Measurements from ENCODE around the gene UMAD1.

UMAD1 gene

DNA sequence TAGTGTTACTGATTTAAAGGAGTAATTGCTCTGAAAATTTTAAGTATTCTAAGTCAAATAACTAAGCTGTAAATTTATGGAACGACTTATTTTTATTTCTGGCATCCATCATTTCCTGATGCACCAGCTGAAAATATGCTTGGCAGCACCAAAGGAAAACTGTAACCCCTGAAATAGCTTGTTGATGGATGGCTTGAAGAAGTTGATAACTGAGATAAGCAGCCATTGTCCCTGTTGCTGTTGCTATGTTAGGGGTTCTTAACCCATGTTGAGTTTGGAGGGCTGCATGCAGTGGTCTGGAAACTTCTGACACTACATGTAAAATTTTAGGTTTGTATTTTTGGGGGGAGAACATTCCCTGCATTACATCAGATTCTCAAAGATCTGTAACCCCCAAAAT is 47.2 kb downstream of the UMAD1 start:
- no peaks in the 10 kb centered on the region for H3K9me3 ChIP-seq (replicated peaks; ENCODE audit: insufficient read depth, low read length)
- no peak overlapping the region for H3K4me2 ChIP-seq (ENCODE audit: low read depth, low read length)
- H3F3A ChIP-seq (ENCODE audit: insufficient read depth, low read length), result no peaks in the 10 kb centered on the region
- H3K9me2 ChIP-seq (replicated peaks; ENCODE audit: insufficient read depth, low read length), result no peaks in the 10 kb centered on the region
- H3K27ac ChIP-seq (ENCODE audit: low read length), result no peak overlapping the region
- H3K36me3 ChIP-seq (replicated peaks; ENCODE audit: insufficient read depth, low read length), result no peaks in the 10 kb centered on the region
- no peak overlapping the region for H3K9ac ChIP-seq (ENCODE audit: low read length)
- H4K20me1 ChIP-seq (ENCODE audit: insufficient read depth, low read length), result no peaks in the 10 kb centered on the region
- no peaks in the 10 kb centered on the region for H3K79me2 ChIP-seq (ENCODE audit: low read length)
- no peak for DNase-seq
- H3K4me1 ChIP-seq (ENCODE audit: low read length), result 0 out of 2 replicates have a peak, but pooled peaks cover 5% of the 10 kb centered on the region
- no peaks in the 10 kb centered on the region for H3K27me3 ChIP-seq (replicated peaks; ENCODE audit: insufficient read depth, low read length)
- H2AFZ ChIP-seq (ENCODE audit: low read length), result no peak overlapping the region
- no peak overlapping the region for H3K4me3 ChIP-seq (ENCODE audit: low read length)
- TF ChIP-seq EZH2phosphoT487 (IDR thresholded peaks at IDR 0.05; ENCODE audit: low read length) (no peak), EZH2 (optimal IDR thresholded peaks at IDR 0.05; ENCODE audit: low read depth, low read length) (no peak)
- TF ChIP-seq, protein P1, sequence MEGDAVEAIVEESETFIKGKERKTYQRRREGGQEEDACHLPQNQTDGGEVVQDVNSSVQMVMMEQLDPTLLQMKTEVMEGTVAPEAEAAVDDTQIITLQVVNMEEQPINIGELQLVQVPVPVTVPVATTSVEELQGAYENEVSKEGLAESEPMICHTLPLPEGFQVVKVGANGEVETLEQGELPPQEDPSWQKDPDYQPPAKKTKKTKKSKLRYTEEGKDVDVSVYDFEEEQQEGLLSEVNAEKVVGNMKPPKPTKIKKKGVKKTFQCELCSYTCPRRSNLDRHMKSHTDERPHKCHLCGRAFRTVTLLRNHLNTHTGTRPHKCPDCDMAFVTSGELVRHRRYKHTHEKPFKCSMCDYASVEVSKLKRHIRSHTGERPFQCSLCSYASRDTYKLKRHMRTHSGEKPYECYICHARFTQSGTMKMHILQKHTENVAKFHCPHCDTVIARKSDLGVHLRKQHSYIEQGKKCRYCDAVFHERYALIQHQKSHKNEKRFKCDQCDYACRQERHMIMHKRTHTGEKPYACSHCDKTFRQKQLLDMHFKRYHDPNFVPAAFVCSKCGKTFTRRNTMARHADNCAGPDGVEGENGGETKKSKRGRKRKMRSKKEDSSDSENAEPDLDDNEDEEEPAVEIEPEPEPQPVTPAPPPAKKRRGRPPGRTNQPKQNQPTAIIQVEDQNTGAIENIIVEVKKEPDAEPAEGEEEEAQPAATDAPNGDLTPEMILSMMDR (IDR thresholded peaks at IDR 0.05; ENCODE audit: low read length), result no peak

DNA sequence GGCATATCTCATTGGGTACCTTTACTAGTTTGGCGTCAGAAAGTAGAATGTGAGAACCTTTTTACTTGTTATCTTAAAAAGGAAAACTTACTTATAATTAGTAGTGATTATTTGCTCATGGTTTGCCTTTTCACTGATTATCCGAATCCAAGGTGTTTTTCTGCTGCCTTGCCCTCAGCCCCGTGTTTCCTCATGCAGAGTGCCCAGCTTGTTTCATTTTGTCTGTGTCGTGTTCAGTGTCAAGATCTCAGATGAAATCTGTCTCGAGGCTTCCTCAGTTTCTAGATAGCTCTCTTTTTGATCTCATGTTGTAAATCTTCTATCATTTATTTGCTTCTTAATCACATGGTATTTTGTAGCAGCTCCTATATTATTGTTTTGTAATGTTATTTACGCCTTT is 47.8 kb downstream of the UMAD1 start:
- no peaks in the 10 kb centered on the region for H3F3A ChIP-seq (ENCODE audit: insufficient read depth, low read length)
- H3K9ac ChIP-seq (ENCODE audit: low read length), result no peak overlapping the region
- H3K4me3 ChIP-seq (ENCODE audit: low read length), result no peak overlapping the region
- H3K4me1 ChIP-seq (ENCODE audit: low read length), result 0 out of 2 replicates have a peak, but pooled peaks cover under 1% of the 10 kb centered on the region
- no peaks in the 10 kb centered on the region for H3K36me3 ChIP-seq (replicated peaks; ENCODE audit: insufficient read depth, low read length)
- no peaks in the 10 kb centered on the region for H3K79me2 ChIP-seq (ENCODE audit: low read length)
- no peak overlapping the region for H3K27ac ChIP-seq (ENCODE audit: low read length)
- TF ChIP-seq, protein P1 (IDR thresholded peaks at IDR 0.05; ENCODE audit: low read length), result no peak
- TF ChIP-seq EZH2 (optimal IDR thresholded peaks at IDR 0.05; ENCODE audit: low read depth, low read length), result no peak
- TF ChIP-seq EZH2phosphoT487 (IDR thresholded peaks at IDR 0.05; ENCODE audit: low read length), result no peak
- no peaks in the 10 kb centered on the region for H4K20me1 ChIP-seq (ENCODE audit: insufficient read depth, low read length)
- no peaks in the 10 kb centered on the region for H3K27me3 ChIP-seq (replicated peaks; ENCODE audit: insufficient read depth, low read length)
- no peaks in the 10 kb centered on the region for H3K9me2 ChIP-seq (replicated peaks; ENCODE audit: insufficient read depth, low read length)
- no peak for DNase-seq
- no peaks in the 10 kb centered on the region for H3K9me3 ChIP-seq (replicated peaks; ENCODE audit: insufficient read depth, low read length)
- no peak overlapping the region for H3K4me2 ChIP-seq (ENCODE audit: low read depth, low read length)
- no peak overlapping the region for H2AFZ ChIP-seq (ENCODE audit: low read length)

DNA sequence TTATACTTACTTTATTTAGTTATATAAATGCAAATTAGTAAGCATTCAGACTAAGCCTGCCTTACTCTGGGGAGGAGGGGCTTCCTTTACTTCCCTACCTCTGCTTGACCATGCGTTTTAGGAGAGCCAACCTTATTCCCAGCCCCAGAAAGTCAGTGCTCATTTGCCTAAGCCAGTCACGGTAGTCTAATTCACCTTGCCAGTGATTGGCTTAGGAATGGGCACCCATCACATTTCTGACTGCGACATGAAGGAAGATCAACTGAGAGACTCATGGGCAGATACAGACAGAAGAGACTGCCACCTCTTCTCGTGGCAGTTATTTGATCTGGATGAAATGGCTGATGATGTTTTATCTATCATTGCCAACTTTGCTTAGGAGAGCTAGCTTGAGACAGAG is 48.4 kb downstream of the UMAD1 start:
- no peak overlapping the region for H3K9ac ChIP-seq (ENCODE audit: low read length)
- no peaks in the 10 kb centered on the region for H3K27me3 ChIP-seq (replicated peaks; ENCODE audit: insufficient read depth, low read length)
- H3F3A ChIP-seq (ENCODE audit: insufficient read depth, low read length), result no peaks in the 10 kb centered on the region
- no peak overlapping the region for H3K4me3 ChIP-seq (ENCODE audit: low read length)
- H3K36me3 ChIP-seq (replicated peaks; ENCODE audit: insufficient read depth, low read length), result no peaks in the 10 kb centered on the region
- no peaks in the 10 kb centered on the region for H3K4me1 ChIP-seq (ENCODE audit: low read length)
- H3K79me2 ChIP-seq (ENCODE audit: low read length), result no peaks in the 10 kb centered on the region
- no peaks in the 10 kb centered on the region for H3K9me3 ChIP-seq (replicated peaks; ENCODE audit: insufficient read depth, low read length)
- no peaks in the 10 kb centered on the region for H3K9me2 ChIP-seq (replicated peaks; ENCODE audit: insufficient read depth, low read length)
- no peak for TF ChIP-seq EZH2phosphoT487 (IDR thresholded peaks at IDR 0.05; ENCODE audit: low read length)
- TF ChIP-seq, protein P1 (IDR thresholded peaks at IDR 0.05; ENCODE audit: low read length), result no peak
- TF ChIP-seq EZH2 (optimal IDR thresholded peaks at IDR 0.05; ENCODE audit: low read depth, low read length), result no peak
- no peak overlapping the region for H3K27ac ChIP-seq (ENCODE audit: low read length)
- H3K4me2 ChIP-seq (ENCODE audit: low read depth, low read length), result no peak overlapping the region
- no peak for DNase-seq
- no peak overlapping the region for H2AFZ ChIP-seq (ENCODE audit: low read length)
- no peaks in the 10 kb centered on the region for H4K20me1 ChIP-seq (ENCODE audit: insufficient read depth, low read length)

Measured in MM.1S (cell line).